DOHH2 (cell line): ENCODE measurements around the gene ATP8B4.
"Not testable (repeated sequence)": the region's sequence is repeated elsewhere in the genome, so short reads cannot be mapped to it uniquely, and the experiment has no call there.

Source experiments
- H3F3A ChIP-seq: fragments of 200-600 bp; sonication (generic), shearing (Covaris generic); 2 replicates; pipeline ENCODE4 v1.6.0; 2016; ENCODE audit warnings: antibody characterized with exemption, mild to moderate bottlenecking; ENCODE audit not compliant: control insufficient read depth, insufficient read depth
- H3K27ac ChIP-seq: fragments of 200-600 bp; sonication (generic); 2 replicates; pipeline ENCODE4 v1.5.1; 2014; ENCODE audit warnings: low read depth, mild to moderate bottlenecking, low read length, moderate library complexity
- H3K27me3 ChIP-seq: fragments of 200-600 bp; sonication (generic); 2 replicates; pipeline ENCODE4 v1.6.1; 2014; ENCODE audit warnings: mild to moderate bottlenecking, low read length, mixed read lengths; ENCODE audit not compliant: control insufficient read depth
- H3K36me3 ChIP-seq: fragments of 200-600 bp; sonication (generic); 2 replicates; pipeline ENCODE4 v1.6.1; 2014; ENCODE audit warnings: mild to moderate bottlenecking, low read length, moderate library complexity, mixed read lengths; ENCODE audit not compliant: control insufficient read depth
- H3K4me1 ChIP-seq: fragments of 200-600 bp; sonication (generic); 2 replicates; pipeline ENCODE4 v1.6.1; 2014; ENCODE audit warnings: mild to moderate bottlenecking, low read length, mixed read lengths; ENCODE audit not compliant: control insufficient read depth
- H3K4me2 ChIP-seq: fragments of 200-600 bp; sonication (generic); 2 replicates; pipeline ENCODE4 v1.6.0; 2014; ENCODE audit warnings: mild to moderate bottlenecking, low read length, moderate library complexity
- H3K4me3 ChIP-seq: fragments of 200-600 bp; sonication (generic); 2 replicates; pipeline ENCODE4 v1.5.1; 2014; ENCODE audit warnings: mild to moderate bottlenecking, low read length, mixed read lengths
- H3K79me2 ChIP-seq: fragments of 200-600 bp; sonication (generic); 2 replicates; pipeline ENCODE4 v1.6.1; 2014; ENCODE audit warnings: mild to moderate bottlenecking, low read length, mixed read lengths; ENCODE audit not compliant: control insufficient read depth
- H3K9me2 ChIP-seq: fragments of 200-600 bp; sonication (generic); replicated peaks from 2 replicates; pipeline ENCODE4 v1.6.1; 2014; ENCODE audit warnings: mild to moderate bottlenecking, low read length, mixed read lengths; ENCODE audit not compliant: control insufficient read depth
- H3K9me3 ChIP-seq: fragments of 200-600 bp; sonication (generic); 2 replicates; pipeline ENCODE4 v1.6.1; 2014; ENCODE audit warnings: antibody characterized with exemption, low read length, mixed read lengths; ENCODE audit not compliant: control insufficient read depth, insufficient read depth
- H4K20me1 ChIP-seq: fragments of 200-600 bp; sonication (generic); 2 replicates; pipeline ENCODE4 v1.6.0; 2014; ENCODE audit warnings: low read depth, mild to moderate bottlenecking, antibody characterized with exemption, low read length, moderate library complexity; ENCODE audit not compliant: control insufficient read depth, insufficient read depth
- EZH2phosphoT487 ChIP-seq: fragments of 200-600 bp; sonication (generic); IDR thresholded peaks from 2 replicates; pipeline ENCODE4 v1.6.1; 2017; ENCODE audit warnings: borderline replicate concordance, mild to moderate bottlenecking, antibody characterized with exemption, low read length, moderate library complexity, mixed read lengths
- TF ChIP-seq, protein P1 (sequence below): fragments of 200-600 bp; sonication (generic); IDR thresholded peaks from one replicate; pipeline ENCODE4 v1.5.1; 2014; ENCODE audit warnings: antibody characterized with exemption, mild to moderate bottlenecking, low read depth, low read length; ENCODE audit not compliant: poor library complexity, severe bottlenecking

Gene ATP8B4

DNA sequence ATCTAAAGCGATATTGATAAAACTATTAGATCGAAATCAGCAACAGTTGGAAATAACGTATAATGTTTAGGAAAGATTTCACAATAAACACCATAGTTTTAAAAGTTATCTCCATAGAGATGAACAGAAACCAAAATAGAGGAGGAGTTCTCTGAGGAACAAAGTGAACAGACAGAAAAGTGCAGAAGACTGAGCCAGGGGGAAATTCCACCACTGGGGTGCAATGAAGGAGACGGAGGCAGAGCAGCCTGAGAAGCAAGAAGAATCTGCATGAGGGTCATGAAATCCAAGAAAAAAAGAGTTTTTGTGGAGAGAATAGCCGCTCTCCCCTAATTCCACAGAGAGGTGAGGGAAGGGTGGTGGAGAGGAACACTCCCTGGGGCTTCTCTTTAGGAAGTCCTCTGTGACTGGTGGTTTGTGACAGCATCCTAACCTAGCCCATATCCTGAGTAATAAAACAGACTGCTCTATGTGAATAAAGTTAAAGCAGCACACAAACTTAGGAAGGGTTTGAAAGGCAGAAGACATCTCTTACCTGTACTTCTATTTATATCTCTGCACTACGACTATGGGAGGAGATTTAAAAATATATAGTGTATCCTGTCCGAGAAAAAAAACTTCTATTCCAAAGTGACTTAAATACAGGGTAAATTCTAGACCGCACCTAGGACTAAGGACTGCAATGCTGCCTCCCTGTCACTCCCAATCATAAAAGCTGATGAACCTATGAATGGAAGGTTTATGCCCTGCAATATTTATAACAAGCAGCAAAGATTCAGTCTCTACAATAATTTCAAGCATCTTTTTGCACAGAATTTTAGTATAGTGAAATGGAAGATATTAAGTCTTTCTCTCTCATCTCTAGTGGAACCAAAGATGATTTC lies 22.9 kb downstream of the ATP8B4 start:
- no peaks in the 10 kb centered on the region for H3K79me2 ChIP-seq
- H3K4me1 ChIP-seq = no peaks in the 10 kb centered on the region
- no peaks in the 10 kb centered on the region for H3K36me3 ChIP-seq
- no peaks in the 10 kb centered on the region for H3F3A ChIP-seq
- no peak for TF ChIP-seq EZH2phosphoT487
- TF ChIP-seq, protein P1, sequence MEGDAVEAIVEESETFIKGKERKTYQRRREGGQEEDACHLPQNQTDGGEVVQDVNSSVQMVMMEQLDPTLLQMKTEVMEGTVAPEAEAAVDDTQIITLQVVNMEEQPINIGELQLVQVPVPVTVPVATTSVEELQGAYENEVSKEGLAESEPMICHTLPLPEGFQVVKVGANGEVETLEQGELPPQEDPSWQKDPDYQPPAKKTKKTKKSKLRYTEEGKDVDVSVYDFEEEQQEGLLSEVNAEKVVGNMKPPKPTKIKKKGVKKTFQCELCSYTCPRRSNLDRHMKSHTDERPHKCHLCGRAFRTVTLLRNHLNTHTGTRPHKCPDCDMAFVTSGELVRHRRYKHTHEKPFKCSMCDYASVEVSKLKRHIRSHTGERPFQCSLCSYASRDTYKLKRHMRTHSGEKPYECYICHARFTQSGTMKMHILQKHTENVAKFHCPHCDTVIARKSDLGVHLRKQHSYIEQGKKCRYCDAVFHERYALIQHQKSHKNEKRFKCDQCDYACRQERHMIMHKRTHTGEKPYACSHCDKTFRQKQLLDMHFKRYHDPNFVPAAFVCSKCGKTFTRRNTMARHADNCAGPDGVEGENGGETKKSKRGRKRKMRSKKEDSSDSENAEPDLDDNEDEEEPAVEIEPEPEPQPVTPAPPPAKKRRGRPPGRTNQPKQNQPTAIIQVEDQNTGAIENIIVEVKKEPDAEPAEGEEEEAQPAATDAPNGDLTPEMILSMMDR = no peak
- H3K9me2 ChIP-seq = no peaks in the 10 kb centered on the region
- no peaks in the 10 kb centered on the region for H3K27me3 ChIP-seq
- no peak overlapping the region for H3K4me3 ChIP-seq
- no peaks in the 10 kb centered on the region for H4K20me1 ChIP-seq
- no peaks in the 10 kb centered on the region for H3K9me3 ChIP-seq
- H3K4me2 ChIP-seq = no peak overlapping the region
- H3K27ac ChIP-seq = no peak overlapping the region

DNA sequence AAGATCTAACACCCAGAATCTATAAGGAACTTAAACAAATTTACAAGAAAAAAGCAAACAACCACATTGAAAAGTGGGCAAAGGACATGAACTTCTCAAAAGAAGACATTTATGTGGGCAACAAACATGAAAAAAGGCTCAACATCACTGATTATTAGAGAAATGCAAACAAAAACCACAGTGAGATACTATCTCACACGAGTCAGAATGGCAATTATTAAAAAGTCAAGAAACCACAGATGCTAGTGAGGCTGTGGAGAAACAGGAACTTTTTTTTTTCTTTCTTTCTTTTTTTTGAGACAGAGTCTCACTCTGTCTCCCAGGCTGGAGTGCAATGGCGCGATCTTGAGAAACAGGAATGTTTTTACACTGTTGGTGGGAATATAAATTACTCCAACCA lies 29.6 kb downstream of the ATP8B4 start:
- H3K4me3 ChIP-seq, H3F3A ChIP-seq, H3K27ac ChIP-seq, H4K20me1 ChIP-seq, H3K27me3 ChIP-seq, H3K4me1 ChIP-seq, H3K9me2 ChIP-seq, H3K9me3 ChIP-seq, H3K36me3 ChIP-seq, H3K4me2 ChIP-seq, H3K79me2 ChIP-seq: not testable (repeated sequence)

DNA sequence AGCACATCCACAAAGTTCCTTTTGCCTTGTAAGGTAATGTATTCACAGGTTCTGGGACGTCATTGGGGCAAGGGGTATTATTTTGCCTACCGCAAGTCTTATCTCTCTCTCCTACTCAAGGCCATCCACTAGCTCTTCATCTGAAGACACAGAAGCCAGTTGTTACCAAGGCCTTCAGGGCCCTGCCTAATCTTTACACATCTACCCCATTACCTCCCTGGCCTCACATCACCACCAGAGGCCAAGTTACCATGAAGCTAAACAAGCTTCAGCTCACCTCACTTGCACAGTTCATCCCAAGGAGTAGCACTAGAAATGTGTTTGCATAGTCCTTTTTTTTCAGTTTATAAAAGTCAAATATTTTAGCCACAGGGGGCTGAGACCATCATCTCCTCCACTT lies 34.1 kb downstream of the ATP8B4 start:
- Histone ChIP-seq H3K4me3 (no peak overlapping the region), H3K9me2 (no peaks in the 10 kb centered on the region), H4K20me1 (no peaks in the 10 kb centered on the region), H3K36me3 (no peaks in the 10 kb centered on the region), H3K4me1 (no peaks in the 10 kb centered on the region), H3K4me2 (no peak overlapping the region), H3K79me2 (no peaks in the 10 kb centered on the region), H3K9me3 (no peaks in the 10 kb centered on the region), H3K27me3 (no peaks in the 10 kb centered on the region), H3K27ac (no peak overlapping the region), H3F3A (no peaks in the 10 kb centered on the region)
- no peak for TF ChIP-seq EZH2phosphoT487
- TF ChIP-seq, protein P1 = no peak

DNA sequence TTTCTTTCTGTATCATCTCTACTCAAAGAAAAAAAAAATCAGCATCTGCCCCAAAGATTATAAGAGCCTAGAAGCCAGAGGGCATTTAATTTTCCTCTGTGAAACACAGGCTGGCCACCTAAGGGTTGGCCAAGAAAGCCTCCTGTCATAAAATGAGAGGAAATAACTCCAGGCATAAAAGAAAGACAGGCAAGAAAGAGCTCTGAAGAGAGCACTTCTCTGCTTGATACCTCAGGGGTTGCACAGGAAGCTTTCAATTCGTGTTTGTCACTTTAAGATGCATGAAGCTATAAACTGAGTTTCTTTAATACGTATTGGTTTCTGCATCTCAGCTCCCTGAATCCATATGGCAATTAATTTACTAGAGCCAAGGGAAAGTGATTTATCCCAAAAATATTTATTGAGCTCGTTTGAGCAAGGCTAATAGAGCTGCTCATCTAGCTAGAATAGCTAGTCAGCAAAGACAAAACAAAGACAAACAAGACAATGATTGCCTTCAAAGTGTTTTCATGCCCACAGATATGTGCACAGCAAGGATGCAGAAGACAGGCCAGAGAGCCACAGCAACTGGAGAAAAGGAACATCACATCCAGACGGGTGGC lies 35.5 kb downstream of the ATP8B4 start:
- H3K4me3 ChIP-seq = no peak overlapping the region
- no peaks in the 10 kb centered on the region for H3K4me1 ChIP-seq
- no peaks in the 10 kb centered on the region for H3K36me3 ChIP-seq
- no peaks in the 10 kb centered on the region for H3F3A ChIP-seq
- H3K27me3 ChIP-seq = no peaks in the 10 kb centered on the region
- no peaks in the 10 kb centered on the region for H4K20me1 ChIP-seq
- TF ChIP-seq, protein P1 = no peak
- TF ChIP-seq EZH2phosphoT487 = no peak
- H3K27ac ChIP-seq = no peak overlapping the region
- H3K4me2 ChIP-seq = no peak overlapping the region
- H3K79me2 ChIP-seq = no peaks in the 10 kb centered on the region
- H3K9me2 ChIP-seq = no peaks in the 10 kb centered on the region
- no peaks in the 10 kb centered on the region for H3K9me3 ChIP-seq
